Fibroblast of skin of abdomen (primary cell): ENCODE results near the gene IL19.
"Not testable (repeated sequence)": the region's sequence is repeated elsewhere in the genome, so short reads cannot be mapped to it uniquely, and the experiment has no call there.

ENCODE experiments used
- DNase-seq: peaks from one replicate; pipeline ENCODE4 v3.0.0-alpha.2; 2013

The IL19 gene

DNA sequence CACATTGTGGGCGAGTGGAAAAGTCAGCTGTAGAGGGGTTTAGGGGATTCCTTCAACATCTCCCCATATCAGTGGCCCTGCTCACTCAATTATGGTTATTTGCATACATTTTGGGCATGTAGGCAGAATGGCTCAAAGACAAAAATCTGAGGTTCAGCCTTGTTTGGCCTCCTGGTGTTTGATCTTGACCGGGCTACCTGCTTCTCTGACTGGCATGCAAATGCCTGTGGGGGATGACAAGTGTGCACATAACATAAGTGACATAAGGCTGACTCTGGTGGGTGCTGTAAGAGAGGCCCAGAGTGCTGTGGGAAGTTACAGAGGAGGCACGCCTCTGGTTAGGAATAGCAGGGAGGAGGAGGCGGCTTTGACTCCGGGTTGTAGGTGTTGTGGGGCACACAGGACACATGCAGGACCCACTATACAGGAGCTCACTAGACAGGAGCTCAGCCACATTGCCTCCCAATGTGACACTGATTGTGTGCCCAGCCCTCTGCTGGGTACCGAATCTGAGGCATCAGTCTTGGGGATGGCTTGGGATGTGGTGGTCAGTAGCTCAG, 29.4 kb upstream of the IL19 start:
- no peak for DNase-seq

DNA sequence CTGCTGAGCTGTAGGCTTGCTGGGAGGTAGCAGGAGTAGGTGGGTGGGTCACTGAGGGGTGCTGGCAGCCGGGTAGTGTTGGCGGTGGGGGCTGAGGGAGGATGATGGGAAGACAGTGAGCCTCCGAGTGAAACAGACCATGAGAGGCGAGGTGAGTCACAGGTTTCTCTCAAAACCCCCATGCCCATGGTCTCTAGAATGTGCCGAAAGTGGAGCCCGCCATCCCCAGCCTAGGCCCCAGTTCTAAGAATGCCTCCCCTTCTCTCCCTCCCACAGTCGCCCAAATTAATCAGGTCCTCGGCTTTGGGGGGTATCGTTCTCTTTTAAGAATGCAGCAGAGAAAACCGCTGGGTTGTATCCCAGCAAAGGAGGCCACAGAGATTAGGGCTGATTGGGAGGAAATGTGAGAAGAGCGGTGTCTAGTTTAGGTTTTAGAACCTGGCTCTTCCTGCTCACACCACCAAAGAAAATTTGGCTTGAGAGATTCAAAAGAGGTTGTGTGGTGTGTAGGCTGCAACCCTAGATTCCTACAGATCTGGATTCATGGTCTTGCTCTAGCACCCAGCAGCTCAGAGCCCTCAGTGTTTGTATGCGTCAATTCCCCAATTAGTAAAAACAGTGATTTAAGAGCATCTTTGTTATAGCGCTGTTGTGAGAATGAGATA, 27.7 kb upstream of the IL19 start:
- DNase-seq = no peak

DNA sequence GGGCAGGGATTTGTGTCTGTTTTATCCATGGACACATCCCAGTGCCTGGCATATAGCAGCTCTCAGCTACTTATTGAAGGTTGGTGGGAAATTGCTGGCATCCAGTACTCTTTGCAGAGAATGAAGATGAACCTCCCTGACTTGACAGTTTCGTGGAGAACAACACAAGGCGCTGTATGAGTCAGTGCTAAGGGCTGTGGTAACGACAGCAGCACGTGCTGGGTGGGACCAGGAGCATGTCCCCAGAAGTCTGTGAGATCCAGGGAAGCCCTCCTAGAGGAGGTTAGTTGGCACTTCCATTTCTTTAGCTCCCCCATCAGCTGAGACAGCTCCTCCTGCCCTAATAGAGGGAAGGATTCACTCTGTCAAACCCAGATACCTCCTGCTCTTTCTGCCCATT, 25.9 kb upstream of the IL19 start:
- DNase-seq = no peak

DNA sequence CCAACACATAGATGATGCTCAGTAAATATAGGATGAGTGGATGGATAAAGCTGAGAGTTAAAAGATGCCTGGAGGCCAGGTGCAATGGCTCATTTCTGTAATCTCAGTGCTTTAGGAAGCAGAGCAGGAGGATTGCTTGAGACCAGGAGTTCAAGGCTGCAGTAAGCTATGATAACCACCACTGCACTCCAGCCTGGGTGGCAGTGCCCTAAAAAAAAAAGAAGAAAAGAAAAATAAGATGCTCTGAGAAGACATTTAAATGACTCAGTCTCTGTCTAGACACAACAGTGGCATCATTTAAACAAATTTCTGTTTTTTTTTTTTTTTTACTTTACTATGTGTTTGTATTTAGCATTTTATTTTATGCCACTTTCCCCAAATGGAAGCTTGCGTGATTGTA, 25.3 kb upstream of the IL19 start:
- DNase-seq = no peak

DNA sequence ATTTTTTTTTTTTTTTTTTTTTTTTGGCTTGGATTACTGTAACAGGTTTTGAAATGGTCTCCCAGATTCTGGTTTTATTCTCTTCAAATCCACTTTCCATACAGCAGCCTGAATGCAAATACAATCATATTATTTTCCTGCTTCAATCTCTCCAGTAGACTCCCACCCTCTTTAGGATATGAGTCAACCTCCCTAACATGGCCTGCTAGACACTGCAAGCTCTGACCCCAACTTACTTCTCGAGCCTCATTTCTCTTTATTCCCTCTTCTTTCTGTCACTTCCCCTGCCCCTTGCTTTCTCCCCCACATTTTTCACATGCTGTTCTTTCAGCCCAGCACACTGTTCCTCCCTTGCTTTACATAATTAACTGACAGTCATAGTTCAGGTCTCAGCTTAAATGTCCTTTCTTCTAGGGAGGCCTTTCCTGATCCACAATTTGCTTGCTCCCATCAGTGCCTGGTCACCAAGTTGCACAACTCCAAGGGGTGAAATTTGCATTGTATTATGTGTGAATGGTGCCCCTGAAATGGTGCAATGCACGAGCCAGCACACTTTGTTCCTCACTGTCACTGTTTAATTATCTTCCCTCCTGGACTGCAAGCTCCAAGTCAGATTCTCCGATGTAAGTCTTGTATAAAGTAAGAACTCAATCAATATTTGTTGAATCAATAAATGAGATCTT, 22.1 kb upstream of the IL19 start:
- DNase-seq = no peak

DNA sequence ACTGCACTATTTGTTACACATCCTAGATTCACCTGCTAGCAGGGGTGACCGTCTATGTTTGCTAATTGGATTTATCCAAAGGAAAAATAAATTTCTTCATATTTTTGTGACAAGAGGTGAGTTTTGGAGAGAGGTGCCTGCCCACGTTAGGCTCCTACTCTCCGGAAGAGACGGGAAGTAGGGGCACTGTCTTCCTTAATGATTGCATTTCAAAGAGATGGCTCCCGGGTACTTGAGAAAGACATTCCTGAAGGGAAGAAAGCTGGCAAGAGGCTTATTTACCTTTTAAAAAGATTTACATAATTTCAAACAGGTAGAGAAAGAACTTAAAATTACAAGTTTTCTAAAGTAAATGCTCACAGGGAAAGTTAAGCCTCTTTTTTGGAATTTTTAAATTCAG, 18.7 kb upstream of the IL19 start:
- no peak for DNase-seq

DNA sequence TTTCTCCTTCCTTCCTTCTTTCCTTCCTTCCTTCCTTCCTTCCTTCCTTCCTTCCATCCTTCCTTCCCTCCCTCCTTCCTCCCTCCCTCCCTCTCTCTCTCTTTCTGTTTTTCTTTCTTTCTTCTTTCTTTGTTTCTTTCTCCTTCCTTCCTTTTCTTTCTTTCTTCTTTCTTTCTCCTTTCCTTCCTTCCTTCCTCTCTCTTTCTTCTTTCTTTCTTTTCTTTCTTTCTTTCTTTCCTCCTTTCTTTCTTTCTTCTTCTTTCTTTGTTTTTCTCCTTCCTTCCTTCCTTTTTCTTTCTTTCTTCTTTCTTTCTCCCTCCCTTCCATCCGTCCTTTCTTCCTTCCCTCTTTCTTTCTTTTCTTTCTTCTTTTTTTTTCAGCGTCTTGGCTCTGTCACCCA, 18.1 kb upstream of the IL19 start:
- no peak for DNase-seq

DNA sequence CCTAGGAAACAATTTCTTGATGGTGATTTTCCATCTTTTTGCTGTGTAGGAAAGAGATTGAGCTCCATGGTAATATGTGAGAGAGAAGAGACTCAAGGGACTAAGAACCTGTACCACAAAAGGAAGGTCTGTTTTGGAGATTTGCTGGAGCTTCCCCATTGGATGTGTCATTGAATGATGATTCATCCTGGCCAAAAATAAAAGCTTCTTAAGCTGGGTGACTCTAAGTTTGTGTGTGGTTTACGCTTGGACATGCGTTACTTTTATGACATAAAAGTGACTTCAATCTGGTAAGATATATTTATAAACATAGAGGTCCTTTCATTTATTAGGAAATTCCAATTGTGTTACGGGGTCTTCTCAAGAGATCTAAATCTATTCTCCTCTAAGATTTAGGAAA, 17.4 kb upstream of the IL19 start:
- peak; percentile 32 for DNase-seq

DNA sequence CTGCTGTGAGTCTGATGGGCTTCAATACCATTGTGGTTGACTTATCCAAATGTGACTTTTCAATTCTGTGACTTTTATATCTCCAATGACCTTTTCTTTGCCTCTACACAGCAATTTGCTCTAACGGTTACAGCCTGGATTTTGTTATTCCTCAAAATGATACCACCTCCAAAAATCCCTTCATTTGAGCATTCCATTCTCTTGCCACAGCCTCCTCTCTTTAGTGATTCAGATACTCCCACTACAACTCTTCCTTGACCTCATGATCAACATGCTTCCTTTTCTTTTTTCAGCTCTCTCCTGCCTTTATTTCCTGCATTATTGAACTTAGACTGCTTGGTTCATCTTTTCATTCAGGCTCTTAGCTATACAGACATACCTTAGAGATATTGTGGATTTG, 16.6 kb upstream of the IL19 start:
- DNase-seq = peak; percentile 44

DNA sequence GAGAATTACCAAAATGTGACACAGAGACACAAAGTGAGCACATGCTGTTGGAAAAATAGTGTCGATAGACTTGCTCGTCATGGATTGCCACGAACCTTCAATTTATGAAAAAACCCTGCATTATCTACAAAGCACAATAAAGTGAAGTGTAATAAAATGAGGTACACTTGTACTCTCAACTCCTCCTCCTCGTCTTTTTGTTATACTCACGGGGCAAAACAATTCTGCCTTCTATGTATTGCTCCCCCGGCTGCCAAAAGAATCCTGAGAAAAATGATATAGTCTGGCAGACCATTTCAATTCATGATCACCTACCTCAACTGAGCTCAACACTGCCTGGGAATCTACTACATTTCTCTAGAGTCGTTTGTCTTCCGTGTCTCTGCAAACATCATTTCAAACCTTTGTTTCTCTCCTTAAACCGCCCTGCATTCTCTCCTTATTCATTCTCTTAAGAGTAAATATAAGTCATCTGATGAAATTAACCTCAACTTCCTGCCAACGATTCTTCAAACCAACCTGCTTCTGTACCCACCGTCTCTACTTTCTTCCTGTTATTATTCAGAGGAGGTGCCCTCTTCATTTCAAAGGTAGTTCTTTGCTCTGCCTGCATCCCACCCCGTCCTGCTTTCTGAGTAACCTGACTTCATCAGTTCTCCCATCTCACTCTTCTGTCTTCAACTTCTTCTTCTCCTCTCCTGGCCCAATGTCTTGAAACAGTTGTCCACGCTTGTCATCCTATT, 12.9 kb upstream of the IL19 start:
- no peak for DNase-seq

DNA sequence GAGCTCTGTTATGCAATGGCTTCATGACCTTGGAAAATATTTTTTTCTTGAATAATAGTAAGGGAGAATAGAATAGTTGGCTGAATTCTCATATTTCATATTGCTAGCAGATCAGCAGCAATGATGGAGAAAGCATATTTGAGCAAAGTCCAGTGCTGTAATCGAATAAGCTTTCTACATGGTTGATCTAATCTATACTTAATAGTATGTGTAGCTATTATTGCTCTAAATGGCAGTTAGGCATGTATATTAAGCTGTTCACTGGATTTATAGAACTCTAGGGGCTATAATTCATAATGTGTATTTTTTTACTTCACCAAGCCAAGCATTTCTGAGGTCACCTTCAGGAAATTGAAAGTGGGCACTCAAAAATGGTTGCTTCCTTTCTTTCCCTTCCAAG, 10.0 kb upstream of the IL19 start:
- no peak for DNase-seq

DNA sequence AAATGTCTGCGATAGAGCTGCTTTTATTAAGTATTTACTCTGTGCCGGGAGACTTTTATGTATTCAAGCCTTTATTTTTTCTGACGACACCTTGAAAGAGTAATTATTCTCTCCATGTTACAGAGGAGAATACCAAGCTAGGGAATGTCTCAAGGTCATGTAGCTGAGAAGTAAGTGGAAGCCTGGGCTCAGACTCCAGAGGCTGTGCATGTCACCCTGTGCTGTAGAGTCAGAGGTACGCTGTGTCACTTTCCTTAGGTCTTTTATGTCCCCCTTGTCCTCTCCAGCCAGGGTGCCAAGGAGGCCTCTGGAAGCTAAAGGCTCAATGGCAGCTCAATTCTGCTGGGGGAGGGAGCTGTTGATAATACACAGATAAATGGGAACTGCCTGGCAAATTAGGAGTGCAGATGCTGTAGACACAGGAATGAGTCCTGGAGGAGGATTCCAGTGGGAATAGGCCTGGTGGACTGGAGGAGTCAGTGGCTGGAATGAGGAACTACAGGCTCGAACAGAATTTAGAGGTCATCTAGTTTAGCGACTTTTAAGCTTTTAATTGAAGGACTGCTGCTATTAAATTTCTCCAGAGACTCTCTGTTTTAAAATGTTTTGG, 9.3 kb upstream of the IL19 start:
- DNase-seq = peak; percentile 16

DNA sequence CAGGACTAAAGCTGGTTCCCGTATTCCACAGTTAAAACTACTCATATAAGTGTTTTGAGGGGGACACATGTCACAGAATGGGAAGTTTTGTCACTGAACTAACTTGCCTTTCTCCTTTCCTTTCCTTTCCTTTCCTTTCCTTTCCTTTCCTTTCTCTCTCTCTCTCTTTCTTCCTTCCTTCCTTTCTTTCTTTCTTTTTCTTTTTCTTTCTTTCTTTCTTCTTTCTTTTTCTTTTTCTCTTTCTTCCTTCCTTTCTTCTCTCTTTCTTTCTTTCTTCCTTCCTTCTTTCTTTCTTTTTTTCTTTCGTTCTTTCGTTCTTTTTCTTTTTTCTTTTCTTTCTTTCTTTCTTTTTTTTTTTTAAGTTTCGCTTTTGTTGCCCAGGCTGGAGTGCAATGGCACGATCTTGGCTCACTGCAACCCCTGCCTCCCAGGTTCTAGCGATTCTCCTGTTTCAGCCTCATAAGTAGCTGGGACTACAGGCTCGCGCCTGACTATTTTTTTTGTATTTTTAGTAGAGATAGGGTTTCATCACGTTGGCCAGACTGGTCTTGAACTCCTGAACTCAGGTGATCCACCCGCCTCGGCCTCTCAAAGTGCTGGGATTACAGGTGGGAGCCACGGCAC, 7.7 kb upstream of the IL19 start:
- not testable (repeated sequence) for DNase-seq

DNA sequence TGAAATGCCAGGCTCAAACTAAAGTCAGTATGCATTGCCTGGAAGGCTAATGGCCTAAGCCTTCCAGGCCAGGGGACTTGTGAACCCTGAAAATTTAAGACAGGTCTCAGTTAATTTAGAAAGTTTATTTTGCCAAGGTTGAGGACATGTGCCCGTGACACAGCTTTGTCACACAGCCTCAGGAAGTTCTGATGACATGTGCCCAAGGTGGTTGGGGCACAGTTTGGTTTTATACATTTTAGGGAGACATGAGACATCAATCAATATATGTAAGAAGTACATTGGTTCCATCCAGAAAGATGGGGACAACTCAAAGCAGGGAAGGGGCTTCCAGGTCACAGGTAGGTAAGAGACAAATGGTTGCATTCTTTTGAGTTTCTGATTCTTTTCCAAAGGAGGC, 4.8 kb upstream of the IL19 start:
- not testable (repeated sequence) for DNase-seq

DNA sequence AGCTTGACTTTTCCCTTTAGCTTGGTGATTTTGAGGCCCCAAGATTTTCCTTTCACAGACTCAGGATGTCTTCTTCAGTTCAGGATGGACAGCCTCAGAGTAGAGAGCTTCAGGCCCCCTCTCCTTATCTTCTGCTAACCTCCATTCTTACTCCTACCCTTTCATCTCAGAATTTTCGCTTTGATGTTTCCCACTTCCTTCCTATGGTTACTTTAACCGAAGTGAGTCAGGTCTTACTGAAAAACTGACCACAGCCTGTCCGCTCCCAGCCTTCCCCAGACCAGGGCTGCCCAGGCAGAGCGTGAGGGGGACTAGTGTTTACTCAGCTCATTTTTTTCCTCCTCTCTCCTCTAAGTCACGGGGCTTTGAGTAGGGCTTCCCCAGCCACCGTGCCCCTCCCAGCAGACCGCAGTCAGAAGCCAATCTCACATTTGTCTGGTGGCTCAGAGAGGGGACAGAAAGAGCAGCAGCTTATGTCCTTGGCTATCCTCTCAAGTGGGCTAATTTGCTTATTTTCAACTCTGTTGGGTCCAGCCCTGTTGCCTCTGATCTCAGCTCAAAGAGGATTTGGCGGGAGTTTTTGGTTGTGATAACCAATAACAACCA, 4.2 kb upstream of the IL19 start:
- peak; percentile 52 for DNase-seq

DNA sequence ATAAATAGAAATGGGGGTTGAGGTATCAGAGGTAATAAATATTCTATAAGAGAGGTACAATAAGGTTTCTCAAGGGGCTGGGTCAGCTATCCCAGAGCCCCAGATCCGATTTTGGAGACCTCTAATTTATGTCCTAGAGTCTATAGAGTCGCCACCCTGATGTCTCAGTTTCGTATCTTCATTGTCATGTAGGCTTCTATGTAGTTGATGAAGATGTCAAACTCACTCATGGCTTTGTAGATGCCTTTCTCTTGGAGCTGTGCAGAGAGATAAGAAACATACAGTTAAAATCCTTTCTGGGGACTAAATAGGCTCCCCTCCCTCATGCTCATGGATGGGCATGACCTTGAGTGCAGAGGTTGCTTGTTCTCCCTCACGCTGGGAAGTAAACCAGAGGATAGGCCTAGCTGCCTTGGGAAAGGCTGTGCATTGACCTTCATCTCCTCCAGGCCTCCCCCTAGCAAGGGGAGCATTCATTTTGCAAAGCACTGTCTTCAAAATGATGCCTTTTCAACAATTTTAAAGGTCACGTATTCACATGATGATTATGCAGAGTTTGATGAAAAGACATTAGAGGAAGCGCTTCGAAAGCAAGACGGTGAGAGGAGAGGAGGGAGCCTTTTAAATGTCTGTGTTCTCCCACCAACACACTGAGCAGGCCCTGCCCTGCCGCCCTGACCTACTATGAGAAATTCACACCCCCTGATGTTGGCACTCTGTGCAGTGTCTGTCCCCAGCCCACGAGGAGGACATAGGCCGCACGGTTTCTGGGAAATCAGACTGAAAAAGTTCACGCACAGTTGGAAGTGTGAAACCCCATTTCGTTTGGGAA, 1.9 kb upstream of the IL19 start:
- no peak for DNase-seq

DNA sequence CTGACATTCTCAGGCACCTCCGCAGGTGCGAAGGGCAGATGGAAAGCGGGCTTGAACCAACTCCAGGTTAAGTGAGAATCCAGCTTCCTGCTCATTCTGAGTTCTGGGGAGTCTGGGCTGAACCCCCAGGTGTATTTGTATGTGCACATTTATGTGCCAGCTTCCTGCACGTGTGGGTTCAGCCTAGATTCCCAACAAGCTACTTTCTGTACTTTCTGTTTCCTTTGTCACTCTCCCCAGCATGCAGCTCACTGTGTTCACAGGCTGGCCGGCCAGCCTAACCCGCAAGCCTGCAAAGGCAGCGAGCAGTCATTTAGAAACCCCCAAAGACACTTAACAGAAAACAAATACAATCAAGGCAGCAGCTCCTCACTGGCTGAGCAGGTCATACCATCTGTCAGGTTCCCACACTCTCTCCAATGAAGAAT, 1.3 kb upstream of the IL19 start:
- no peak for DNase-seq

DNA sequence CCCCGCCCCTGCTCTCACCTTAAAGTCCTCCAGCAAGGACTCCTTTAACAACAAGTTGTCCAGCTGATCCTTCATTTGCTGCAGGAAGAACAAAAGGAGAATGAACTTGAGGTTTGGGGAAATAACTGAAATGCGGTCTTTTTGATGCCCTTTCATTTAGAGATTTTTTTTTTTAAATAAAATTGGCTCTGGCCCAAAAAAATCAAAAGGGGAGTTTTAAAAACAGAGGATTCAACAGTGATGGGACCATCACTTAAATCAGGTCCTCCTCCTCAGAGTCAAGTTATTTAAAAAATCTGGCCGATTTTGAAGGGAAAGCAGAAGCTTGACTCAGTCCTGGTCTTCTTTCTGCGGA, 742 bp downstream of the IL19 start:
- DNase-seq = no peak

DNA sequence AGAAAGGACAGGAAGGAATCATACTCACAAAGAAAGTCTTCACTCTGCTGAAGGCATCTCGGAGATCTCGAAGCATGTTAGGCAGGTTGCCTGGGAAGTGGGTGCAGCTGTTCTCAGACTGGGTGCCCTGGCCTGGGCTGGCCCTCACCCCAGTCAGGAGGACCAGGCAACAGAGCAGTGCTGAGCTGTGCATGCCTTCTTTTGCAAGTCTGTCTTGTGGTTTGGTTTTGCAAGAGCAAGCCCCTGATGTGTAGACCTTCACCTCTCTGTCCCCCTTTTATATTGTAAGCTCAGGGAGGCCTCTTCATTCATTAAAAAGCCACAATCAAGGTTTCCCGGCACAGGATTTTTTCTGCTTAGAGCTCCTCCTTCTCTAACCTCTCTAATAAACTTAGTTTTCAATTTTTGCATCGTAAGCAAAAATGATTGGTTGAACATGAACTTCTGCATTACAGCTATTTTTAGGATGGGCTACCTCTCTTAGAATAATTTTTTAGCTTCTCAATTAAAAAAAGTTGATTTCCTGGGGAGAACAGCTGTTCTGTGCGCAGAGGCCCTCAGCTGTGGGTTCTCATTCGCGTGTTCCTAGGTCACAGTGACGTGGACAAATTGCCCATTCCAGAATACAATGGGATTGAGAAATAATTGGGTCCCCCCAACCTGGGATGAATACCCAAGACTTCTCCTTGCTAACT, 1.8 kb downstream of the IL19 start, which contains the start of gene IL10:
Gene IL10 (minus strand): TSS at position 252 of the 695 bp plus-strand sequence. CDS start 59 bp downstream, at position 193.
- no peak for DNase-seq

DNA sequence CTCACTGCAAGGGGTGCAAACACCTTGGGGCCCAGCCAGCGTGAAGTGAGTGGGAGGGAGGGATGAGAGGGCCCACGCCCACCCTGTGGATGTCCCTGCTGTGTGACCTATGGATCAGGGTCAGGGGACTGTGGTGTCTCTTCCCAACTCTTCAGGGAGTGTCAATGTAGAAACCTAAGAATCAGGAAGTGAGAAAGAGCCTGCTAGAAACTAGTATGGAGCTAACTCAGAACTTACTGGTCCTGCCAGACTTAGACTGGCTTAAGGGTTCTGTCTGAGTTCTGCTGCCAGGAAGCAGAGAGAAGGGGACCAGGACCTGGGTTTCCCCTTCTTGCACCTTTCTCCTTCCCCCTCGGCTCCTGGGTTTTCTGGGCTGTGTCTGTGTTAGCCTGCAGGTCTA, 3.5 kb downstream of the IL19 start:
- no peak for DNase-seq

DNA sequence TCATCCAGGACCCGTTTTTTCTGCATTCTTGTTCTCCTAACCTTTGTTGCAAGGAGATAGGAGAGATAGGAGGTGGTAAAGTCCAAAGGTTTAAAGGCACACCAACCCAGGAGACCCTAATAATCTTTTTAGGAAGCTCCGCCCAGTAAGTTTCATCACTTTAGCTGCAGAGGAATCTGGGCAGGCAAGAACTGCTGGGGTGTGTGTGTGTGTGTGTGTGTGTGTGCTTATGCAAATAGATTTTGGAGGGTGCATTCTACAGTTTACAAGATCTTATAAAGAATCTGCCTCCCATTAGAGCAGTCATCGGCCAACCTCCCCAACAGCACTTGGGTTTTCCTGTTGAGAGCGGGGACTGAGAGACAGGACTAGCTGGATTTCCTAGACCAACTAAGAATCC, 5.7 kb downstream of the IL19 start:
- no peak for DNase-seq
